HG02870 (cell line): ENCODE measurements around the gene SEMA3E.
A peak's percentile ranks its signal among the peaks of the same experiment; 100 is the strongest.
"Not testable (repeated sequence)": the region's sequence is repeated elsewhere in the genome, so short reads cannot be mapped to it uniquely, and the experiment has no call there.

Experiments
- ATAC-seq: cut with Tn5 transposase; IDR thresholded peaks from one replicate; pipeline ENCODE4 v1.9.1; 2021; ENCODE audit warnings: mild to moderate bottlenecking, moderate library complexity; ENCODE audit not compliant: unreplicated experiment

SEMA3E gene

GRCh38 chr7:83648464-83649241, at the start of gene SEMA3E:
Gene SEMA3E, minus strand, starts transcription at chr7:83649139.
- ATAC-seq: no peak

GRCh38 chr7:83697804-83698530, 49.0 kb upstream of the SEMA3E start:
- ATAC-seq: no peak

GRCh38 chr7:83696101-83696500, 47.2 kb upstream of the SEMA3E start:
- ATAC-seq: no peak

GRCh38 chr7:83695128-83695960, 46.4 kb upstream of the SEMA3E start:
- ATAC-seq: no peak

GRCh38 chr7:83693256-83693655, 44.3 kb upstream of the SEMA3E start:
- no peak for ATAC-seq

GRCh38 chr7:83691095-83691494, 42.2 kb upstream of the SEMA3E start:
- ATAC-seq: no peak

GRCh38 chr7:83689855-83690254, 40.9 kb upstream of the SEMA3E start:
- no peak for ATAC-seq

GRCh38 chr7:83686416-83686815, 37.5 kb upstream of the SEMA3E start:
- ATAC-seq: no peak

GRCh38 chr7:83684928-83685327, 36.0 kb upstream of the SEMA3E start:
- ATAC-seq: no peak

GRCh38 chr7:83681200-83681778, 32.4 kb upstream of the SEMA3E start:
- no peak for ATAC-seq

GRCh38 chr7:83677180-83677866, 28.4 kb upstream of the SEMA3E start:
- ATAC-seq: no peak

GRCh38 chr7:83673291-83673690, 24.4 kb upstream of the SEMA3E start:
- ATAC-seq: not testable (repeated sequence)

GRCh38 chr7:83672157-83672556, 23.2 kb upstream of the SEMA3E start:
- no peak for ATAC-seq

- no peak for ATAC-seq
Measured at GRCh38 chr7:83663131-83663530, 14.2 kb upstream of the SEMA3E start.

- no peak for ATAC-seq
Measured at GRCh38 chr7:83658126-83658525, 9.2 kb upstream of the SEMA3E start.

- ATAC-seq: peak; percentile 81
Measured at GRCh38 chr7:83655951-83656556, 7.1 kb upstream of the SEMA3E start.

GRCh38 chr7:83652481-83652880, 3.5 kb upstream of the SEMA3E start:
- no peak for ATAC-seq

- no peak for ATAC-seq
Measured at GRCh38 chr7:83649701-83650100, 762 bp upstream of the SEMA3E start.

GRCh38 chr7:83646027-83646426, 2.9 kb downstream of the SEMA3E start:
- ATAC-seq: no peak

GRCh38 chr7:83643739-83644138, 5.2 kb downstream of the SEMA3E start:
- ATAC-seq: no peak
